Measurements from ENCODE around the gene GMCL1.

DNA sequence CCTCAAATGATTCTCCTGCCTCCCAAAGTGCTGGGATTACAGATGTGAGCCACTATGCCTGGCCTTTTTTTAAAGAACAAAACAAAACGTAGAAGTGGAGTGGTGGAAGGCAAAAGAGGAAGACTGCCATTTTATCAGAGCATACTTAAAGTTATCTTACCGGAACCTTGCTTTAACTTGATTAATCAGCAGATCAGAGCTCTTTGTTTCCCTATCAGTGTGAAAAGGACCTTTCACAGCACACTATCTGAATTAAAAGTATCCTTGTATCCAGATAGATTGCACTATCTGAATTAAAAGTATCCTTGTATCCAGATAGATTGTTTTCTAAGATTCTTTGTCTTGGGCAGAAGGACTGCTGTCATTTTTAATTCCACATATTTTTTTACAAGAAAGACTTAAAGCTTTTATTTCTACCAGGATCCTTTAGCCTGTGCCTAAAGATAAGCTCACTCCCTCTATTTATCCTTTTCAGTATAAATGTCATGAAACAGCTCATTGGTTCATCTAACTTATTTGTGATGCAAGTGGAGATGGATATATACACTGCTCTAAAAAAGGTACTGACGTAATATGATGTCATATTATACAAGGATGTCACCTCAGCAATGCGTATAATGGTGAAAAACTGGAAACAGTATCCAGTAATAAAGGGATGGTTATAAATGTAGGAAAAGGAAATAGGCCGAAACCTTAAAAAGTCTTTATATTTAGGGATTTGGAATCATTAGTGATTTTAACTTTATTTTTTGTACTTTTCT, 17.8 kb downstream of the GMCL1 start:
- TF ChIP-seq, protein P1, sequence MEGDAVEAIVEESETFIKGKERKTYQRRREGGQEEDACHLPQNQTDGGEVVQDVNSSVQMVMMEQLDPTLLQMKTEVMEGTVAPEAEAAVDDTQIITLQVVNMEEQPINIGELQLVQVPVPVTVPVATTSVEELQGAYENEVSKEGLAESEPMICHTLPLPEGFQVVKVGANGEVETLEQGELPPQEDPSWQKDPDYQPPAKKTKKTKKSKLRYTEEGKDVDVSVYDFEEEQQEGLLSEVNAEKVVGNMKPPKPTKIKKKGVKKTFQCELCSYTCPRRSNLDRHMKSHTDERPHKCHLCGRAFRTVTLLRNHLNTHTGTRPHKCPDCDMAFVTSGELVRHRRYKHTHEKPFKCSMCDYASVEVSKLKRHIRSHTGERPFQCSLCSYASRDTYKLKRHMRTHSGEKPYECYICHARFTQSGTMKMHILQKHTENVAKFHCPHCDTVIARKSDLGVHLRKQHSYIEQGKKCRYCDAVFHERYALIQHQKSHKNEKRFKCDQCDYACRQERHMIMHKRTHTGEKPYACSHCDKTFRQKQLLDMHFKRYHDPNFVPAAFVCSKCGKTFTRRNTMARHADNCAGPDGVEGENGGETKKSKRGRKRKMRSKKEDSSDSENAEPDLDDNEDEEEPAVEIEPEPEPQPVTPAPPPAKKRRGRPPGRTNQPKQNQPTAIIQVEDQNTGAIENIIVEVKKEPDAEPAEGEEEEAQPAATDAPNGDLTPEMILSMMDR (IDR thresholded peaks at IDR 0.05): no peak
- TF ChIP-seq TCF7L2 (IDR thresholded peaks at IDR 0.05; ENCODE audit: low read depth, low read length) (no peak), POLR2AphosphoS5 (IDR thresholded peaks at IDR 0.05; ENCODE audit: low read depth, low read length) (no peak), SIN3A (IDR thresholded peaks at IDR 0.05; ENCODE audit: borderline replicate concordance, insufficient read depth, low read depth, low read length) (no peak), REST (IDR thresholded peaks at IDR 0.05; ENCODE audit: insufficient read depth in 1 of 2, low read depth in 2 of 2, low read length in 1 of 2) (no peak)

Measured in Panc1 (cell line).